IMR-90 (cell line): ENCODE data around the gene PIM1. TPM values are rescaled to one million over a fixed set of nuclear protein-coding genes. Genes with fewer than 3 reads are reported as not detected.

ENCODE experiments used
- ATAC-seq: fragments of 200-7000 bp; cut with Tn5 transposase; 2 replicates; pipeline ENCODE4 v1.9.1; 2020; ENCODE audit warnings: low read depth, mild to moderate bottlenecking, moderate library complexity
- BruUV-seq: library from RNA; stranded (reverse); fragments of 400-500 nt; replicated peaks from 2 replicates; lab custom pipeline; 2021; lab: Mats Ljungman, UMichigan
- CTCF ChIA-PET: fragments of 300-600 bp; formaldehyde crosslinking; extraction: SDS; loops from one replicate; lab custom pipeline; 2021; ENCODE audit warnings: antibody characterized with exemption; lab: Yijun Ruan, JAX
- POLR2A ChIA-PET: fragments of 300-600 bp; sonication (Branson Sonifier 250); formaldehyde crosslinking; loops from one replicate; lab custom pipeline; 2022; ENCODE audit warnings: antibody characterized with exemption; ENCODE audit not compliant: unreplicated experiment; lab: Charles Lee
- DNase-seq: peaks from one replicate; pipeline ENCODE4 v3.0.0; 2013
- H2AFZ ChIP-seq: replicated peaks from 2 replicates; pipeline ENCODE3; 2013; ENCODE audit warnings: low read length, mild to moderate bottlenecking; ENCODE audit not compliant: poor library complexity
- H2AK5ac ChIP-seq: 2 replicates; pipeline ENCODE4 v1.6.1; 2013; ENCODE audit warnings: low read depth, low read length, inconsistent platforms
- H2AK9ac ChIP-seq: replicated peaks from 2 replicates; pipeline ENCODE3; 2013; ENCODE audit warnings: mild to moderate bottlenecking, low read depth, low read length, moderate library complexity; ENCODE audit not compliant: poor library complexity
- H2BK120ac ChIP-seq: 2 replicates; pipeline ENCODE4 v1.6.1; 2013; ENCODE audit warnings: low read depth, low read length, inconsistent platforms
- H2BK15ac ChIP-seq: 3 replicates; pipeline ENCODE4 v1.6.1; 2013; ENCODE audit warnings: low read depth, low read length, inconsistent platforms
- H2BK20ac ChIP-seq: 2 replicates; pipeline ENCODE4 v1.6.1; 2013; ENCODE audit warnings: low read depth, mild to moderate bottlenecking, inconsistent platforms, low read length, moderate library complexity
- H2BK5ac ChIP-seq: 2 replicates; pipeline ENCODE4 v1.6.1; 2013; ENCODE audit warnings: mild to moderate bottlenecking, low read depth, low read length, inconsistent platforms; ENCODE audit not compliant: poor library complexity, severe bottlenecking
- H3K14ac ChIP-seq: replicated peaks from 2 replicates; pipeline ENCODE4 v1.6.1; 2013; ENCODE audit warnings: low read depth, low read length, inconsistent platforms
- H3K18ac ChIP-seq: 2 replicates; pipeline ENCODE4 v1.6.1; 2013; ENCODE audit warnings: low read depth, low read length, control low read depth
- H3K23ac ChIP-seq: 2 replicates; pipeline ENCODE4 v1.6.1; 2013; ENCODE audit warnings: low read depth, low read length, inconsistent platforms
- H3K27ac ChIP-seq: 2 replicates; pipeline ENCODE4 v1.5.1; 2013; ENCODE audit warnings: mild to moderate bottlenecking, control low read depth, low read length; ENCODE audit not compliant: insufficient read depth
- H3K27me3 ChIP-seq: 2 replicates; pipeline ENCODE4 v1.6.1; 2013; ENCODE audit warnings: low read length; ENCODE audit not compliant: control insufficient read depth, insufficient read depth
- H3K36me3 ChIP-seq: 2 replicates; pipeline ENCODE4 v1.6.1; 2013; ENCODE audit warnings: low read length, mixed read lengths; ENCODE audit not compliant: control insufficient read depth, insufficient read depth
- H3K4ac ChIP-seq: 2 replicates; pipeline ENCODE4 v1.6.1; 2013; ENCODE audit warnings: low read depth, low read length, inconsistent platforms
- H3K4me1 ChIP-seq: 2 replicates; pipeline ENCODE4 v1.6.1; 2013; ENCODE audit warnings: low read length, mixed read lengths; ENCODE audit not compliant: control insufficient read depth, insufficient read depth
- H3K4me2 ChIP-seq: 2 replicates; pipeline ENCODE4 v1.6.1; 2013; ENCODE audit warnings: low read depth, mild to moderate bottlenecking, control low read depth, low read length, moderate library complexity
- H3K4me3 ChIP-seq: 2 replicates; pipeline ENCODE4 v1.5.1; 2013; ENCODE audit warnings: low read depth, mild to moderate bottlenecking, control low read depth, low read length, moderate library complexity; ENCODE audit not compliant: insufficient read depth
- H3K56ac ChIP-seq: 2 replicates; pipeline ENCODE4 v1.6.1; 2013; ENCODE audit warnings: low read length, inconsistent platforms; ENCODE audit not compliant: insufficient read depth; ENCODE audit errors: extremely low read depth
- H3K79me1 ChIP-seq, 2 experiments: 2 replicates each; pipeline ENCODE4 v1.6.1; 2013; ENCODE audit warnings: low read length in 2 of 2, inconsistent platforms in 1 of 2, low read depth in 1 of 2
- H3K9ac ChIP-seq: 2 replicates; pipeline ENCODE4 v1.6.1; 2013; ENCODE audit warnings: low read depth, low read length, control low read depth
- H3K9me1 ChIP-seq: 2 replicates; pipeline ENCODE4 v1.6.1; 2013; ENCODE audit warnings: low read length, inconsistent platforms; ENCODE audit not compliant: insufficient read depth
- H3K9me3 ChIP-seq: 2 replicates; pipeline ENCODE4 v1.6.1; 2013; ENCODE audit warnings: low read length; ENCODE audit not compliant: control insufficient read depth, insufficient read depth
- H4K20me1 ChIP-seq: 2 replicates; pipeline ENCODE4 v1.6.1; 2013; ENCODE audit warnings: low read length, inconsistent platforms; ENCODE audit not compliant: insufficient read depth
- H4K5ac ChIP-seq: 2 replicates; pipeline ENCODE4 v1.6.1; 2013; ENCODE audit warnings: mild to moderate bottlenecking, low read depth, low read length, control low read depth
- H4K8ac ChIP-seq, 2 experiments: 2 replicates each; pipeline ENCODE4 v1.6.1; 2013; ENCODE audit warnings: low read depth in 2 of 2, low read length in 2 of 2, control low read depth in 1 of 2, inconsistent platforms in 1 of 2
- H4K91ac ChIP-seq: 2 replicates; pipeline ENCODE4 v1.6.1; 2013; ENCODE audit warnings: low read depth, low read length, inconsistent platforms; ENCODE audit not compliant: insufficient read depth
- BHLHE40 ChIP-seq: fragments of 150-350 bp; IDR thresholded peaks from 2 replicates; pipeline ENCODE4 v1.6.1; 2016; ENCODE audit warnings: mild to moderate bottlenecking, low read depth, low read length
- CEBPB ChIP-seq: IDR thresholded peaks from 2 replicates; pipeline ENCODE4 v1.6.1; 2012; ENCODE audit warnings: low read depth, low read length, improper control_type of control experiment
- CHD1 ChIP-seq: IDR thresholded peaks from 2 replicates; pipeline ENCODE4 v1.6.1; 2012; ENCODE audit warnings: low read depth, low read length, improper control_type of control experiment
- CTCF ChIP-seq: conservative IDR thresholded peaks from 2 replicates; pipeline ENCODE4 v1.5.1; 2012; ENCODE audit warnings: mild to moderate bottlenecking, low read depth, low read length, improper control_type of control experiment
- ELK1 ChIP-seq: fragments of 150-350 bp; IDR thresholded peaks from 2 replicates; pipeline ENCODE4 v1.6.1; 2016; ENCODE audit warnings: low read depth, mild to moderate bottlenecking, low read length, moderate library complexity, borderline replicate concordance
- FOS ChIP-seq: fragments of 150-350 bp; IDR thresholded peaks from 2 replicates; pipeline ENCODE4 v1.6.1; 2016; ENCODE audit warnings: low read depth, low read length
- MAFK ChIP-seq: IDR thresholded peaks from 2 replicates; pipeline ENCODE4 v1.6.1; 2012; ENCODE audit warnings: low read depth, low read length, improper control_type of control experiment
- MAZ ChIP-seq: IDR thresholded peaks from 2 replicates; pipeline ENCODE4 v1.6.1; 2012; ENCODE audit warnings: low read depth, mild to moderate bottlenecking, low read length, improper control_type of control experiment, moderate library complexity, borderline replicate concordance
- MXI1 ChIP-seq: IDR thresholded peaks from 2 replicates; pipeline ENCODE4 v1.6.1; 2012; ENCODE audit warnings: low read depth, mild to moderate bottlenecking, low read length, moderate library complexity, borderline replicate concordance
- NFE2L2 ChIP-seq: fragments of 150-350 bp; IDR thresholded peaks from 2 replicates; pipeline ENCODE4 v1.6.1; 2016; ENCODE audit warnings: low read depth, mild to moderate bottlenecking, low read length
- POLR2A ChIP-seq: IDR thresholded peaks from 2 replicates; pipeline ENCODE4 v1.6.1; 2012; ENCODE audit warnings: mild to moderate bottlenecking, low read depth, low read length
- RAD21 ChIP-seq: IDR thresholded peaks from 2 replicates; pipeline ENCODE4 v1.6.1; 2012; ENCODE audit warnings: low read length, improper control_type of control experiment
- RCOR1 ChIP-seq: IDR thresholded peaks from 2 replicates; pipeline ENCODE4 v1.6.1; 2012; ENCODE audit warnings: mild to moderate bottlenecking, low read length, improper control_type of control experiment; ENCODE audit not compliant: insufficient replicate concordance
- RFX5 ChIP-seq: IDR thresholded peaks from 2 replicates; pipeline ENCODE4 v1.8.0; 2012; ENCODE audit warnings: low read depth, mild to moderate bottlenecking, low read length, moderate library complexity
- SMC3 ChIP-seq: fragments of 150-350 bp; IDR thresholded peaks from 2 replicates; pipeline ENCODE4 v1.6.1; 2016; ENCODE audit warnings: low read depth, mild to moderate bottlenecking, antibody characterized with exemption, low read length, moderate library complexity
- USF2 ChIP-seq: fragments of 150-350 bp; IDR thresholded peaks from 2 replicates; pipeline ENCODE4 v1.6.1; 2017; ENCODE audit warnings: mild to moderate bottlenecking, antibody characterized with exemption, low read length, low read depth
- whole genome bisulfite sequencing, 2 experiments: methylation state at CpG; one replicate each; pipeline versions ENCODE4 v1.1.5 to v1.1.7; 2013; ENCODE audit warnings: missing lambda C conversion rate in 2 of 2; ENCODE audit not compliant: insufficient read length in 1 of 2; ENCODE audit errors: extremely low coverage in 2 of 2; 5-methylcytosine and 5-hydroxymethylcytosine counted together
- dilution Hi-C: fragments of 300-500 bp; cut with HindIII; formaldehyde crosslinking; loops from one replicate; pipeline ENCODE4 v1.14.3; 2018; ENCODE audit warnings: low sequenced_read_pairs; ENCODE audit not compliant: unreplicated experiment
- in situ Hi-C: fragments of 300-500 bp; cut with MboI; formaldehyde crosslinking; loops from 3 replicates; pipeline ENCODE4 v1.14.3; 2019; ENCODE audit warnings: low sequenced_read_pairs, inconsistent platforms, mixed read lengths
- intact Hi-C: fragments of 100-400 bp; cut with micrococcal nuclease; formaldehyde crosslinking; loops from 2 replicates; pipeline ENCODE4 v1.10.0; 2022
- polyA plus RNA-seq, 3 experiments: library from polyadenylated mRNA; depleted of rRNA; stranded (reverse); fragments of >200 nt; gene quantifications; 2 replicates each; pipeline ENCODE4 v1.2.3, GENCODE V29; 2012; ENCODE audit warnings: low replicate concordance in 1 of 3
- total RNA-seq: library from RNA; depleted of rRNA; stranded (reverse); fragments of >200 nt; gene quantifications from 2 replicates; pipeline ENCODE4 v1.2.3, GENCODE V29; 2012

The PIM1 gene
- total and polyA plus RNA-seq, 2 of the 4 experiments (the other 2 are of a cell fraction) = 7.2 to 18.5 TPM

GRCh38 chr6:37205997-37206340 is 36.0 kb downstream of the PIM1 start:
- H2BK5ac ChIP-seq = no peak overlapping the region
- TF ChIP-seq SMC3 (no peak), ELK1 (no peak), MXI1 (no peak), RFX5 (no peak), NFE2L2 (no peak), MAZ (no peak), FOS (no peak), CHD1 (no peak), RAD21 (no peak), MAFK (no peak), CEBPB (no peak), BHLHE40 (no peak), POLR2A (no peak), CTCF (no peak), RCOR1 (no peak), USF2 (no peak)
- no CpG with 5 or more reads among the region's 4 CpGs for WGBS, 2 experiments
- no peak overlapping the region for H4K8ac ChIP-seq
- no peak overlapping the region for H4K5ac ChIP-seq
- 0 out of 2 replicates have a peak, but pooled peaks cover 4% of the 10 kb centered on the region for H4K20me1 ChIP-seq
- H3K27ac ChIP-seq = no peak overlapping the region
- no peak overlapping the region for H3K9ac ChIP-seq
- no peaks in the 10 kb centered on the region for H3K9me3 ChIP-seq
- POLR2A ChIA-PET = no interaction called here
- H2BK120ac ChIP-seq = no peak overlapping the region
- H2AK9ac ChIP-seq = peak overlapping the region; percentile 47
- no peak overlapping the region for H3K18ac ChIP-seq
- no peak overlapping the region for H2BK20ac ChIP-seq
- no peak overlapping the region for H3K4ac ChIP-seq
- no peak overlapping the region for H3K23ac ChIP-seq
- H3K27me3 ChIP-seq = peaks cover 4% of the 10 kb centered on the region
- H3K14ac ChIP-seq = no peak overlapping the region
- DNase-seq (no peak), ATAC-seq (no peak)
- in situ Hi-C loops (loop anchor here (10.0 kb wide), 1 partner anchor 151 kb away; no protein-coding TSS in a partner anchor), intact Hi-C loops (no loop called here), dilution Hi-C loops (no loop called here)
- H4K91ac ChIP-seq = no peak overlapping the region
- H3K4me1 ChIP-seq = peaks cover 2% of the 10 kb centered on the region; the same call in 1 of the 2 replicates
- no peak overlapping the region for H2AFZ ChIP-seq
- no peak overlapping the region for H2BK15ac ChIP-seq
- H2AK5ac ChIP-seq = no peak overlapping the region
- no peaks in the 10 kb centered on the region for H3K36me3 ChIP-seq
- H3K4me3 ChIP-seq = no peak overlapping the region
- no peaks in the 10 kb centered on the region for H3K9me1 ChIP-seq
- no peak overlapping the region for H3K56ac ChIP-seq
- CTCF ChIA-PET = interaction anchor here (1.3 to 2.1 kb wide), 4 partner anchors 34 to 188 kb away, joined by 4 to 7 read pairs (median 6); no protein-coding TSS in a partner anchor
- BruUV-seq = no TSS peak
- no peak overlapping the region for H3K4me2 ChIP-seq
- H3K79me1 ChIP-seq = no peaks in the 10 kb centered on the region
